Fibroblast of lung (primary cell): ENCODE results near the gene DLD. TPM values are rescaled to one million over a fixed set of nuclear protein-coding genes. Genes with fewer than 3 reads are reported as not detected.

Experiments used
- DNase-seq, 2 donors: peaks; one replicate each; pipeline versions ENCODE4 v3.0.0 to v3.0.0-alpha.2; 2010; ENCODE audit warnings: low read depth in 2 of 2
- H2AFZ ChIP-seq: 2 replicates; pipeline ENCODE4 v1.5.1; 2012; ENCODE audit warnings: low read length, control low read depth, inconsistent platforms
- H3K27ac ChIP-seq: 2 replicates; pipeline ENCODE4 v1.5.1; 2011; ENCODE audit warnings: low read length, control low read depth; ENCODE audit not compliant: insufficient read depth
- H3K27me3 ChIP-seq: 2 replicates; pipeline ENCODE4 v1.5.1; 2011; ENCODE audit warnings: mild to moderate bottlenecking, low read length; ENCODE audit not compliant: control insufficient read depth, insufficient read depth
- H3K36me3 ChIP-seq: 2 replicates; pipeline ENCODE4 v1.5.1; 2011; ENCODE audit warnings: low read length; ENCODE audit not compliant: control insufficient read depth, insufficient read depth
- H3K4me1 ChIP-seq: 2 replicates; pipeline ENCODE4 v1.5.1; 2011; ENCODE audit warnings: low read length; ENCODE audit not compliant: control insufficient read depth, insufficient read depth; ENCODE audit errors: extremely low read depth
- H3K4me2 ChIP-seq: 2 replicates; pipeline ENCODE4 v1.5.1; 2011; ENCODE audit warnings: low read length, control low read depth; ENCODE audit not compliant: insufficient read depth; ENCODE audit errors: extremely low read depth
- H3K4me3 ChIP-seq, 4 experiments: fragments of 200-600 bp in 1 of 4; sonication (generic) in 1 of 4; replicated peaks in 1 of 4; 2 replicates each; pipeline ENCODE4 v1.5.1; 2011 to 2016; ENCODE audit warnings: low read length in 4 of 4, low read depth in 3 of 4, mild to moderate bottlenecking in 3 of 4, control low read depth in 2 of 4, inconsistent platforms in 1 of 4, mixed read lengths in 1 of 4; ENCODE audit not compliant: insufficient read depth in 1 of 4; ENCODE audit errors: control extremely low read depth in 1 of 4
- H3K79me2 ChIP-seq: 2 replicates; pipeline ENCODE4 v1.5.1; 2012; ENCODE audit warnings: mild to moderate bottlenecking, low read length, inconsistent platforms; ENCODE audit not compliant: control insufficient read depth, insufficient read depth
- H3K9ac ChIP-seq: 2 replicates; pipeline ENCODE4 v1.5.1; 2011; ENCODE audit warnings: mild to moderate bottlenecking, low read length, control low read depth; ENCODE audit not compliant: insufficient read depth
- H3K9me3 ChIP-seq: 2 replicates; pipeline ENCODE4 v1.5.1; 2012; ENCODE audit warnings: low read depth, low read length; ENCODE audit not compliant: control insufficient read depth, insufficient read depth
- H4K20me1 ChIP-seq: 2 replicates; pipeline ENCODE4 v1.5.1; 2011; ENCODE audit warnings: low read length; ENCODE audit not compliant: control insufficient read depth, insufficient read depth; ENCODE audit errors: extremely low read depth
- EZH2 ChIP-seq: IDR thresholded peaks from 2 replicates; pipeline ENCODE4 v1.5.1; 2012; ENCODE audit warnings: low read length, control low read depth, mild to moderate bottlenecking; ENCODE audit errors: missing control alignments
- polyA plus RNA-seq, 2 donors: library from polyadenylated mRNA; depleted of rRNA in 1 of 2; stranded (reverse) in 1 of 2; unstranded in 1 of 2; fragments of >200 nt; gene quantifications; 2 replicates each; pipeline ENCODE4 v1.2.1, GENCODE V29; 2011 to 2012; ENCODE audit warnings: missing spikeins in 1 of 2
- total RNA-seq: library from RNA; depleted of rRNA; stranded (reverse); fragments of >200 nt; gene quantifications from 2 replicates; pipeline ENCODE4 v1.2.1, GENCODE V29; 2014
- TF ChIP-seq, protein P1 (sequence below), 2 donors: IDR thresholded peaks in 1 of 2; conservative IDR thresholded peaks in 1 of 2; 1 replicate in 1 of 2; 2 replicates in 1 of 2; pipeline ENCODE4 v1.5.1; 2011 to 2012; ENCODE audit warnings: low read length in 2 of 2, control low read depth in 1 of 2, inconsistent platforms in 1 of 2, low read depth in 1 of 2, mild to moderate bottlenecking in 1 of 2

DLD gene
- total and polyA plus RNA-seq, 2 donors (not counting 1 experiment from before 2014, with no cell fraction given) = 48.6 to 160 TPM

DNA sequence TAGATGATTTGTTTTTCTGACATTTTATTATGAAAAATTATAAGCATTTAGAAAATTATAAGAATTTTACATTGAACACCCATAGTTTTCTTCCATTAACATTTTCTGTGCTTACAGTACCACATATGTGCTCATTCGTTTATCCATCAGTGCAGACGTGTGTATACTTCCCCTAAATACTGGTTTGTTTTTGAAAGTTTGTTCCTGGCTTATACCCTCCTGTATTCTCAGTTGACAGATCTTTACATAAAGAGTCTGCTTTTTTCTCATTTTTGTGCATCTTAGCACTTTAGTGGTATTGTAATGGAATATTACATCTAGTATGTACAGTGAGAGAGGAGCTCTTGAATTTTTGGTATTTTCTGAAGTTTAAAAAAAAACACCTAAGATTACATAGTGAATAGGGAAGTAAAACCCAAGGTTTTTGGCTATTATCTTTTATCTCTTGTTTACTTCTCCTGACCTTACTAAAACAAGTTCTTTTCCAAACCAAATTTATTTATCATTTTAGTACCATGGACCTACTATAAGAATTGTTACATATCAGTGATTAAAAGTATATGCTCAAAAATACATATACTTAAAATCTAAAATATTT is 8.1 kb downstream of the DLD start:
- H3K4me1 ChIP-seq = no peaks in the 10 kb centered on the region
- H3K4me2 ChIP-seq = no peak overlapping the region
- no peaks in the 10 kb centered on the region for H3K9me3 ChIP-seq
- peaks cover 9% of the 10 kb centered on the region for H3K36me3 ChIP-seq
- no peak overlapping the region for H3K9ac ChIP-seq
- no peaks in the 10 kb centered on the region for H3K27me3 ChIP-seq
- peaks cover 3% of the 10 kb centered on the region for H4K20me1 ChIP-seq
- H3K27ac ChIP-seq = no peak overlapping the region
- TF ChIP-seq EZH2 = no peak
- TF ChIP-seq, protein P1, sequence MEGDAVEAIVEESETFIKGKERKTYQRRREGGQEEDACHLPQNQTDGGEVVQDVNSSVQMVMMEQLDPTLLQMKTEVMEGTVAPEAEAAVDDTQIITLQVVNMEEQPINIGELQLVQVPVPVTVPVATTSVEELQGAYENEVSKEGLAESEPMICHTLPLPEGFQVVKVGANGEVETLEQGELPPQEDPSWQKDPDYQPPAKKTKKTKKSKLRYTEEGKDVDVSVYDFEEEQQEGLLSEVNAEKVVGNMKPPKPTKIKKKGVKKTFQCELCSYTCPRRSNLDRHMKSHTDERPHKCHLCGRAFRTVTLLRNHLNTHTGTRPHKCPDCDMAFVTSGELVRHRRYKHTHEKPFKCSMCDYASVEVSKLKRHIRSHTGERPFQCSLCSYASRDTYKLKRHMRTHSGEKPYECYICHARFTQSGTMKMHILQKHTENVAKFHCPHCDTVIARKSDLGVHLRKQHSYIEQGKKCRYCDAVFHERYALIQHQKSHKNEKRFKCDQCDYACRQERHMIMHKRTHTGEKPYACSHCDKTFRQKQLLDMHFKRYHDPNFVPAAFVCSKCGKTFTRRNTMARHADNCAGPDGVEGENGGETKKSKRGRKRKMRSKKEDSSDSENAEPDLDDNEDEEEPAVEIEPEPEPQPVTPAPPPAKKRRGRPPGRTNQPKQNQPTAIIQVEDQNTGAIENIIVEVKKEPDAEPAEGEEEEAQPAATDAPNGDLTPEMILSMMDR (conservative IDR thresholded peaks at IDR 0.05 in 1 of 2, IDR thresholded peaks at IDR 0.05 in 1 of 2; ENCODE audit: low read depth in 1 of 2, low read length in 2 of 2) = no peak
- peaks cover 31% of the 10 kb centered on the region for H3K79me2 ChIP-seq
- H2AFZ ChIP-seq = no peak overlapping the region
- DNase-seq = no peak
- no peak overlapping the region for H3K4me3 ChIP-seq

DNA sequence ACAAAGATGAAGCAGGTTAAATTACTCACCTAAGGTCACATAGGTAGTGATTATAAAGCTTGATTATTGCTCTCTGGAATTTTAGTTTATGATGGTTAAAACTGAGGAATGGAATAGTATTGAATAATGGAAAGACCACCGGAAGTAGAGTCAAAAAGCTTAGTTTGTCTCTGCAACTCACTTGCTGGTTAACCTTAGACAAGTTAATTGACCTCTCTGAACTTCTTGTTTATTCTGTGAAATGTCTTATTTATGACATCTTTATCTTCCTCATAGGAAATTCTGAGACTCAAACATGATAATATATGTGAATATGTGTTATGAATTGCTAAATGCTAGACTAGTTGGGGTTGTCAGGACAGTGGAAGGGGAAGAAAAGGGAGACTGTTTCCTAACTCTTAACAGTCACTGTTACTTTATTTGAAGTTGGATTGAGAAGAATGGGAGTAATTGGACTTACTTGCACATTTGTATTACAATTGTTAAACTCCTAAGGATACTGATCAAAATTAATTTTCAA is 9.6 kb downstream of the DLD start:
- H4K20me1 ChIP-seq = peaks cover 3% of the 10 kb centered on the region
- H2AFZ ChIP-seq = no peak overlapping the region
- H3K9me3 ChIP-seq = no peaks in the 10 kb centered on the region
- DNase-seq = no peak
- peaks cover 6% of the 10 kb centered on the region for H3K36me3 ChIP-seq
- no peak for TF ChIP-seq EZH2
- TF ChIP-seq, protein P1 (conservative IDR thresholded peaks at IDR 0.05 in 1 of 2, IDR thresholded peaks at IDR 0.05 in 1 of 2; ENCODE audit: low read depth in 1 of 2, low read length in 2 of 2) = no peak
- peaks cover 23% of the 10 kb centered on the region for H3K79me2 ChIP-seq
- no peak overlapping the region for H3K4me3 ChIP-seq
- no peak overlapping the region for H3K4me2 ChIP-seq
- no peaks in the 10 kb centered on the region for H3K27me3 ChIP-seq
- no peak overlapping the region for H3K27ac ChIP-seq
- H3K9ac ChIP-seq = no peak overlapping the region
- H3K4me1 ChIP-seq = no peaks in the 10 kb centered on the region

DNA sequence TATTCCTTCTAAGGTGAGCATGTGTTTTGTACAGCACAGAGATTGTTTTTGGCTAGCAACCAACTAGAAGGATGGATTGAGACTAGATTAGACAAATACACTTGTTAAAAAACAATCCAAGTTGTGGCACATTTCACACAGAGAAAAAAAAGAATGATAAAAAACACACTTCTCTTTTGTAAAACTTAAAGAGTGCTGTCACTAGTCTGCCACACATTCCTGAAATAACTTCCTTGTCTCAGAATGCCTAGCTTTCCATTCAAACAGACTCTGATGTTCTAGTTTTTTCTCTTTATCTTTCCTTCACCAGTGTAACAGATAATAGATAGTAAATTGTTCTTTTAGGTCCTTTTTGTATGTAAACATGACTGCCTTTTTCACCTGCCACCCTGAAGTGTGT is 11.4 kb downstream of the DLD start:
- no peak overlapping the region for H3K4me2 ChIP-seq
- no peaks in the 10 kb centered on the region for H3K4me1 ChIP-seq
- DNase-seq = peak in 1 of 2 donors; percentile 43
- no peaks in the 10 kb centered on the region for H3K9me3 ChIP-seq
- no peak overlapping the region for H3K4me3 ChIP-seq
- no peak overlapping the region for H3K27ac ChIP-seq
- no peak overlapping the region for H2AFZ ChIP-seq
- H4K20me1 ChIP-seq = peaks cover 3% of the 10 kb centered on the region
- no peaks in the 10 kb centered on the region for H3K27me3 ChIP-seq
- H3K9ac ChIP-seq = no peak overlapping the region
- H3K36me3 ChIP-seq = peaks cover 7% of the 10 kb centered on the region
- peaks cover 18% of the 10 kb centered on the region for H3K79me2 ChIP-seq
- TF ChIP-seq, protein P1 (conservative IDR thresholded peaks at IDR 0.05 in 1 of 2, IDR thresholded peaks at IDR 0.05 in 1 of 2; ENCODE audit: low read depth in 1 of 2, low read length in 2 of 2) = no peak
- TF ChIP-seq EZH2 = no peak
